Activated CD8-positive, alpha-beta memory T cell treated with anti-CD3 and anti-CD28 coated beads, Interleukin-2, amount 50 U/mL, for 24 hours (primary cell): ENCODE data around the gene DAP.

Experiments used
- DNase-seq: peaks from one replicate; pipeline ENCODE4 v3.0.0-alpha.2; 2020; ENCODE audit errors: extremely low read depth

The DAP gene

GRCh38 chr5:10709933-10710332 is 51.1 kb downstream of the DAP start:
- DNase-seq: no peak

- no peak for DNase-seq
Observed at GRCh38 chr5:10709409-10709808, 51.6 kb downstream of the DAP start.

DNA sequence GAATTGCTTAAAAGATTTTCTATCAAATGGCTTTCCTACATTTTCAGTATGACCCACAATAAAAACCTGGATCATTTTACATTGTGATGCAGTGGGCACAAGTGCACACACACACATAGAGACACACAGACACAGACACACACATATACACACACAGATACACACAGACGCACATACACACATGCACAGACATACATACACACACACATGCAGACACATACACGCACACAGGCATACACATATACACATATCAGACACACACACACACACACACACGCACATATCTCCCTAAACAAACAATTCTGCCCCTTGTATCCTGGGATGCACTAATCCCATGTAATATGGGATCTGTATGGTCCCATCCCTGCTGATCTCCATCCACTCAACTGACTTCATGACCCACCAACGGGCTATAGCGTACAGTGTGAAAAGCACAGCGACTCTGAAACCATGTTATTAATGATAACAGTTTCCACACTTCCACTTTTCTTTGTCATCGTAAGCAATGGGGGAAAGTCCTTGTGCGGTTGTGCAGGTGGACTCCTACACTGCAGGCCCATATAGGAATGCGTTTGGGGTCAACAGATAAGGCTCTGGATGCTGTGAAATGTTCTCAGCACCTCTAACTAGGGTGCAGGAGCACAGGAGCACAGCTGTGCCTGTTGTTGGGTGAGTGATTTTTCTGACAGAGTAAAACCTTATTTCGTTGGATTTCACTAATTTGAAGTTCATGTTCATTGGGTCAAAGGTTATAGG is 52.7 kb downstream of the DAP start:
- no peak for DNase-seq

- no peak for DNase-seq
Observed at GRCh38 chr5:10707198-10708142, 53.6 kb downstream of the DAP start.

DNA sequence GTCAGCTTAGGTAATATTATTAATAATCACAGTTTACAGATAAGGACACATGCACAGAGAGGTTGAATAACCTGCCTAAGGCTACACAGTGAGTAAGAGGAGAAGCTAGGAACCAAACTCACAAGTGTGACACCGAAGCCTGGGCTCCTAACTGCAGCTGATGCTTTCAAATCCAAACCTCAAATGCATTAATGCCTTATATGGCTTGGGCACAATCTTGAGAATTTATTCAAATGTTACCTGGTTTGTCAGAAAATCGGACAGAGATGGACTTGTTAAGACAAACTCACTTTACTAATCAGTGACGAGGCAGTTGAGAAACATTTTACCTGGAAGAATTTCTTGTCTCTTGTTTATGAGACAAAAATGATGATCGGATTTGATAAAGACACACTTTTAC is 54.7 kb downstream of the DAP start:
- no peak for DNase-seq

DNA sequence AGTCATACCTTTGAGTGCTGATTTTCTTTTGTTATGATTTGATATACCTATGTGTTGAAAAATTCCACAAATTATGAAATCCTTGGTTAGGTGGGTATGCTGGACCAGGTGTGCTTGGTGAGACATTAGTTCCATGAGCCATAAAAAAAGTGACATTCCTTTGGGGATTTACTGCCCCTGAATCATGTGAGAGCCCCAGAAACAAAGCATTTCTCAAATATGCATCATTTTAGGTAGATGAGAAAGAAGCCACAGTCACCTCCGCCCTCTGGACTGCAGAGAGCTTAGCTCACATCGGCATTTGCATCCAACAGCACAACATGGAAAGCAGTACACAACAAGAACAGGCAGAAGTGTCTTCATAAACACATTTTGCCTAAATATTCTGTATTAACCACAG is 55.3 kb downstream of the DAP start:
- DNase-seq: no peak

DNA sequence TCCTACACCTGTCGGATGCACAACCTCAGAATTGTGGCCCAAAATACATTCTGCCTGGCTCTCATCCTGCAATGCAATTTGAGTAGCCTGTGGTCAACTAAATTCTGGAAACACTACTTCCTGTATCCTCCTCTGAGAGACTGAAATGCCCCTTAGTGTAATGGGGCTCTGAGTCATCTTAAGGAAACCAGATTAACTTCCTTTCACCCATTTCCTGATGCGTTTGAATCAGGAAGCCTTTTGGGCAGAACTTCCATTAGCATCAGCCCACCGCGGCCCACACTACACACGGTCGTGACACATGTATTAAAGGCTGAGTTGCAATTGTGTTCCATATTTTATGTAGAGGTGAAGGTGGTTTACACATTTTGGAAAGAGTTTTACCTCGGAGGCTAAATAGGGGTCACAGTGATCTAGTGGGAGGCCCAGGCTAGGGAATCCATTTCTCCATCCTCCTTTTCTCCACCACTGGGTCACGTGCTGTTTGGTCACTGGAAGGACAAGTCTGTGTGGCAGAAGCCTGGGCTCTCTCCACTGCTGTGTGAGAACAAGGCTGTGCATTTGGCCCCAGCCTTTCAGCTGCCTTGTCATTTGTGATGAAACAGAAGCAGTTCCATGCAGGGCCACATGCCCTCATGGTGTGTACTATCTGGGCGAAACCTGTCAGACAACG is 55.9 kb downstream of the DAP start:
- DNase-seq: no peak

DNA sequence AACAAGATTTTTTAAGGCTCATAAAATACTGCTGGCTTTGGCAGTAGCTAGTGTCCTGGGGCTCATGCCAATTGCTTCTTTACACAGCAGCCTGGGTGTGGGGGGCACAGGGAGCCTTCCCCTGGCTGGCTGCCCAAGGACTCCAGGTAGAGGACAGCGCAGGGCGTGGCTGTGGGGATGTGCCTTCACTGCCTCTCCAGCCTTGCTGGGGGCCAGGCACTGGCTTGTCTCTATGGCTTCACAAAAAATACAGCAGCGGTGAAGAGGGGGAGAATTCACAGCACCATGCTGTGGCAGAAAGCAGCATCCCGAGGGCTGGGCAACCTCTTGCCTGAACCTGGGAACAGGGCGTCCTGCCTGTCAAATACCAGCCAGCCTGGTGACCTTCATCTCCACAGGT is 57.4 kb downstream of the DAP start:
- DNase-seq: no peak

DNA sequence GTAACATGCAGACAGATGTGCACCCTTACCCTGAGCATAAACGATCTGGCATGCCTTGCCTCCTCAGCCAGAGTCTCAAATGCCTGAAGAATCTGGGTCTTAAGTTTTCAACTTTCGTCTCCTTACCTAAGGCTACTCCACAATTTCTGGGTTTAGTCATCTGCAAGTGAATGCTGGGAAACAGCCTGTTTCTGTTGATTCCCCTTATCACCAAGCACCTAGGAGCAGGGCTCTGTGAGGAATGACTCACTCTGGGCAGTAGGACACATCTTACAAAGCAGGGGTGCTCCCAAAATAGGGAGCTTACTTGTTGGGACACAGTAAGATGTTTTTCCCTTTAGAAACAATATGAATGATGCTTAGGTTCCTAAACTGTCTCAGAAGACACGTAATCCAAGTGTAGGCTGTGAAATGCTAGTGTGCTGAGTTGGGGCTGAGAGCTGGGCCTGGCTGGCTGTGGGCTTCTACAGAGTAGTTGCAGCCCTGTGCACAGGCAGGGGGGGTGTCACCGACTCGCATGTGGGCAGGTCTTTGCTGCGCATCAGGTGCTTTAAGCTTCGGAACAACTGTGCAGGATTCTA is 58.0 kb downstream of the DAP start:
- no peak for DNase-seq

DNA sequence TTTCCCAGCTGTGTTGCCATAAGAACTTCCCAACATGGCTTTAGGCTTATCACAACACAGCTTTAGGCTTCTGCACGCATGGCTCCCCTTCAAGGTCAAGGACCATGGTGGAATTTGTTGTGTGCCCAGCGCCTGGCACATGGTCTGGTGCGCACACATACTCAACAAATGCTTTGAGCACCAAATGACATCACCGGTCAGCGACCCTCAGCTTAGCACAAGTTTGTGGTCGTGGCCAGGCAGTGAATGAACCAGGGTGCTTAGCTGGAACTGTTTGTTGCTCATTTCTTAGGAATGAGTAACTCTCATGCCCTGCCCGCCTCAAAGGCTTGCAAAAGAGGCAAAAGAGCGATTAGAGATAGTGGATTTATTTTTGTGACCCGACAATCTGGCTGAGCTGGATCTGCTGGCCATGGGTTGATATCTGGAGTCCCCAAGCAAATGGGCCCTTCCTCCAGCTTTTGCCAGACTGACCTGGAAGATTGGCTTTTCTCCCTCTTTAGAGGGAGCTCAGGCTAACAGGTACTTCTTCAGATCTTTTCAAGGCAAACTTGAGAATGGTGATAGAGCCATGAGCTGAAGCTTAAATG is 58.9 kb downstream of the DAP start:
- no peak for DNase-seq

- DNase-seq: no peak
Observed at GRCh38 chr5:10701567-10702039, 59.4 kb downstream of the DAP start.

GRCh38 chr5:10700516-10700915 is 60.5 kb downstream of the DAP start:
- DNase-seq: no peak

DNA sequence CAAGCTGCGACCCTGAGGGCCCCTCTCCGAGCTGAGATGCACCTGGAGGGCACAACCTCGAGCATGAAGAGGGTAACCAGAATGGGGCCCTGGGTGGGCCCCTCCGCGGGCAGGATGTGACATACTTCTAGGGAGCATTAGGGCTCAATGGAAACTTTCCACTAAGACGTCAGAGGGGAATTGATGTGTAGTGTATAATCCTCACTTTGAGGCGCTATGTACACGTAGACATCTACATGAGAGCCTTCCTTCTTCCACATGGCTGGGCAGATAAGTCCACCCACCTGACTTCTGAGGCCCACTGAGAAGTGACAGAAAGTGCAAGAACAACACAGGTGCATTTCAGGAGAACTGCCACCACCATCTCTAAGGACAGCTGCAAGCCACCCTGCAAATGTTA is 61.0 kb downstream of the DAP start:
- no peak for DNase-seq

DNA sequence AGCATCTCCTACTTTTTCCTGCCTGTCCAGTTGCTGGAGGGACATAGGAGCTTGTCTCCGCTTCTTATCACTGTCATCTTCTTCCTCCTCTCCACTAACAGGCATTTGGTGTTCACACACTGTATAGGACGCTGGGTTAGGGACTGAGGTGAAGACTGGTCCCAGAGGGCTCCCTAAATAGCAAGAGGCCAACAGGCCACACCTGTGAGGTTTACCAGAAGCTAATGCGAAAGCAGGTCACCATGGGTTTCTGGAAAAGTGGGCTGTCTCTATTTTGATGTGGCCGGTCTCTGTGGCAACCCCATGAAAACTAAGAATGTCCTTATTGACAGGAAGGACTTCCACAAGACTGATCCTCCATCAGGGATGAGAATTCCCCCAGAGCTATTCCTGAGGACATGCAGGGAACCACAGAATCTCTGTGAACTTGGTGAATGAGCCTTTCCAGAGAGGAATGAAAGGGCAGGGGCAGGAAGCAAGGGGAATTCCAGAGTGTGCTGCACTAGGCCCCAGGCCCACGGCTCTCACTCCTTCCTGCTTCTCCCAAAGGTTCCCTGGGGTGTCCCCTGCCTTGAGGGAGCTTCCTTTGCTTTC is 61.7 kb downstream of the DAP start:
- no peak for DNase-seq

GRCh38 chr5:10695759-10696543 is 65.1 kb downstream of the DAP start:
- DNase-seq: no peak

GRCh38 chr5:10695055-10695649 is 65.9 kb downstream of the DAP start:
- no peak for DNase-seq

DNA sequence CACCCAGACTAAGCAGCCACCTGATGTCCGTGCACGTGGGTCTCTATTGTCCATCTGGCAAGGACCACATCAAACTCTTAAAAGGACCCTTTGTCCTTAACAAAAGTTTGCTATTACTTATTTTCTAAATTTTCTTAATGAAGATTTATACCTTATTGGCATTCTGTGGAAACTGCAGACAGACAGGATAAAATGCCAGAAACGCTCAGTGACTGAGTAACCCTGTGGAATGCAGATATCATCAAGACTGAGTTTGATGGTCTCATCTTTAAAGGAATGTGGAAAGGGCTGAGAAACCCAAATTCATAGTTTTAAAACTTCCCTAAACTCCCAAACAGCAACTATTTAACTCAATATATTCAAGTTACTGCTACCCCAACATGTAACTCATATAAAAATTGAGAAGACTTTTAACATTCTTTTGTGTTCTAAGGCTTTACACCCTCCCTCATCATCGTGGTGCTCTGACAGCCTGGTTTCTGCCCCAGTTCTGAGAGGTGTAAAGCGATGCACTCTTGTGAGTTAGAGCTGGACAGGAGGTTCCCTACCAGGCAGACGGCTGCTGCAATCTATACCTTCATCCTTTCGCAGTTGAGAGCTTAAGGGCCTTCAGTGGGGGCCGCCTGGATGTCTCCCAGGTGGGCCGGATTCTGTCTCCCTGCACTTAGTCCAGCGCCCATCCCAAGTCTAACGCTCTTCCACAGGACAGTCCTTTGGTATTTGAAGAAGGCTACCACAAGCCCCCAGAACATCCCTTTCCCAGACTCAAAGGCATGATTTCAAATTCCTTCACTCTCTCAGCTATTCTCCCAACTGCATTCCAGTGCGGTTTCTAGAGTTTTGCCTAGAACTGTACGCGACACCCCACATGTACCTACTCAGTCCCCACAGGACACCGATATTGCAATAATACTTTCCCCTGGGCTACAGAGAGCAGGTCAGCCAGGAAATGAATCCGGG is 68.9 kb downstream of the DAP start:
- DNase-seq: no peak
